GM21528 (cell line): ENCODE data around the gene TAOK2.

ENCODE experiments used
- ATAC-seq: cut with Tn5 transposase; IDR thresholded peaks from one replicate; pipeline ENCODE4 v1.9.1; 2021; ENCODE audit warnings: mild to moderate bottlenecking, moderate library complexity; ENCODE audit not compliant: unreplicated experiment, low FRiP score

Gene TAOK2

GRCh38 chr16:29962344-29962994 is 11.2 kb upstream of the TAOK2 start:
- ATAC-seq: no peak

GRCh38 chr16:29963021-29963743 is 10.5 kb upstream of the TAOK2 start:
- no peak for ATAC-seq

DNA sequence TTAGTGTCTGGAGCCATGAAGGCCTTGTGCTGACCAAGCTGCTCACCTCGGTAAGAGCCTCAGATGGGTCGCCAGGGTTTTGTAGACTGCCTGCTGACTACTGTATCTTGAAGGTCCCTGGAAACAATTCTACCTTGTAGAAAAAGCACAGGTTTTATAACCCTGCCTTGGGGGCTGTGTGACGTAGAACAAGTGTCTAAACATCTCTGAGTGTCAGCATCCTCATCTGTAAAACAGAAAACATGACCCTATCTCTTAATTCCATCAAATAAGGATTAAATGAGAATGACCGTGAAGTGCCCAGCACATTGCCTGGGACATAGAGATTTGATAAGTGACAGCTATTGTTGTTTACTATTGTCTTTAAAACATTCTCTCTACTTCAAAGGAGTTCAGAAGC is 5.5 kb upstream of the TAOK2 start:
- ATAC-seq: no peak

DNA sequence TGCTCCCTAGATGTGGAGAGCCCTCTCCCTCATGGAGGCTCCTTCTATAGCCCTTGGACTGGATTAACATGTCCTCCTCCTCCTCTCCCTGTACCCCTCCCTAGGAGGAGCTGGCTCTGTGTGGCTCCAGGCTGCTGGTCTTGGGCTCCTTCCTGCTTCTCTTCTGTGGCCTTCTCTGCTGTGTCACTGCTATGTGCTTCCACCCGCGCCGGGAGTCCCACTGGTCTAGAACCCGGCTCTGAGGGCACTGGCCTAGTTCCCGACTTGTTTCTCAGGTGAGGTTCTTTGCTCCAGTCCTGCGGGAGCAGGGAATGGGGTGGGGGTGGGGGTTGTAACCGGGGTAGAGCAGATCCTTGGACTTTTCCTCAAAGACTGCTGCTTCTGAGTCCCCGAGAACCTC is 2.4 kb upstream of the TAOK2 start:
- ATAC-seq: no peak

DNA sequence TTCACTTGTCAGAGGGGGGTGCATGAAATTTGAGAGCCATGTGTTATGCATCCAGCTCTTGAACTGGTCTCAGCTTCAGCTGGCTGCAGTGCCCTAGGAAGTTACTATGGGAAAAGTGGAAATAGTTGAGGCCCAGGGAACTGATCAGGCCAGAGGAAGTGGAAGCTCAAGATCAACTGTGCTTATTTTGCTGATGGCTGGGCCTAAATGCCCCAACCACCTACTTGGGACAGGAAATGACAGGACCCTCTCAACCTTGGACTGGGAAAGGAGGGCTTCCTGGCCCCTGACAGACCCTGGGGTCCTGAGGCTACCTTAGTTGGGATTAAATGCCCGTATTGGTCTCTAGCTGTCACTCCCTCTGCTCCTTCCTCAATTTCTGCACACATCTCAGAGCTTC is 1.2 kb upstream of the TAOK2 start:
- no peak for ATAC-seq

DNA sequence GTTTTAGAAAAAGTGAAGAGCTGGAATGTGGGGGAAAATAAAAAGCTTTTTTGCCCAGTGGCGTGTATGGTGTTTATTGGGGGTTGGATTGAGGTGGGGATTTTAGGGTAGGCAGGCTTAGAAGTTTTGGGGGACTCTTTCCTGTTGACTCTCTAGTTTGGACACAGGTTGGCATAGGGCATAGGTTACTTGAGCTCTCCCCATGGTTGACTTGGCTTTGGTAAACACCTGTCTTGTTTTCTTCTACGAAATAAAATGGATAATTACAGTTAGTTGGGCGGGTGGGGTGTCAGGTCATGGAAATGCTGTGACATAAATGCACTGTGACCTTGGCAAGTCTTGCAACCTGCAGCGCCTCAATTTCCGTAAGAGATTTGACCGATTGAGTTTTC is 680 bp upstream of the TAOK2 start:
- ATAC-seq: no peak

- peak; percentile 10 for ATAC-seq
Measured at GRCh38 chr16:29974291-29975133, 844 bp downstream of the TAOK2 start.

- no peak for ATAC-seq
Measured at GRCh38 chr16:29975134-29975538, 1.5 kb downstream of the TAOK2 start.

GRCh38 chr16:29975811-29976511 is 2.3 kb downstream of the TAOK2 start:
- ATAC-seq: no peak

DNA sequence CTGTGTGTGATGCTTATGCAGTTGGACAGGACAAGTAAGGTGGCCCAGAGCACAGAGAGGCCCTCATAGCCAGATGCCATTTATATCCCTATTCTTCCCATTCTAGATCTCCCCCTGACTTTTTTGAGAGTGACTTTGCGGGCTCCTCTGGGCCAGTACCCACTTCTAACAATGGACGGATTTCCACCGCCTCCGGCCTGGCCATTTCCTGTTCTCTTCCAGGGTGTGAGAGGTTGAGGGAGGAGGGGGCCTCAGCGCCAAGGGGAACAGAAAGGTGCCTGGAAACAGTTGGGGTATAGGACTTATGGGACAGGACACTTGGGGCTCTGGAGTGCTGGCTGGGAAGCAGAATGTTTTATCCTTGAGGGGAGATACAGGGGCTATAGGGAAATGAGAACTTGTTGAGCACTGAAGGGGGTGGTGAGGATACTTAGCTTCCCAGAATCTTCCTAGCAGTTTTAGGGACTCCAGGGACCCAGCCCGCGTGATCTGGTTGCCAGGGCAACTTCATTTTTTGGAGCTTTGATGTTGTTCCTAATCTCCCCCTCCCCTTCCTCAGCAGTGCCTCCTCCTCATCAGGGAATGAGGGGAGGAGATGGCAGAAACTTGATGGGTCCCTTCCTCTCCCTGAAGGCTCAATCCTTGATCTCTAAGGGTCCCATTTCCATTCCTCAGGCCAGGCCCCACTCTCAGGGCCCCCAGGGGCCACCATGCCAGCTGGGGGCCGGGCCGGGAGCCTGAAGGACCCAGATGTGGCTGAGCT is 3.6 kb downstream of the TAOK2 start:
- ATAC-seq: no peak

GRCh38 chr16:29978081-29978480 is 4.4 kb downstream of the TAOK2 start:
- no peak for ATAC-seq

DNA sequence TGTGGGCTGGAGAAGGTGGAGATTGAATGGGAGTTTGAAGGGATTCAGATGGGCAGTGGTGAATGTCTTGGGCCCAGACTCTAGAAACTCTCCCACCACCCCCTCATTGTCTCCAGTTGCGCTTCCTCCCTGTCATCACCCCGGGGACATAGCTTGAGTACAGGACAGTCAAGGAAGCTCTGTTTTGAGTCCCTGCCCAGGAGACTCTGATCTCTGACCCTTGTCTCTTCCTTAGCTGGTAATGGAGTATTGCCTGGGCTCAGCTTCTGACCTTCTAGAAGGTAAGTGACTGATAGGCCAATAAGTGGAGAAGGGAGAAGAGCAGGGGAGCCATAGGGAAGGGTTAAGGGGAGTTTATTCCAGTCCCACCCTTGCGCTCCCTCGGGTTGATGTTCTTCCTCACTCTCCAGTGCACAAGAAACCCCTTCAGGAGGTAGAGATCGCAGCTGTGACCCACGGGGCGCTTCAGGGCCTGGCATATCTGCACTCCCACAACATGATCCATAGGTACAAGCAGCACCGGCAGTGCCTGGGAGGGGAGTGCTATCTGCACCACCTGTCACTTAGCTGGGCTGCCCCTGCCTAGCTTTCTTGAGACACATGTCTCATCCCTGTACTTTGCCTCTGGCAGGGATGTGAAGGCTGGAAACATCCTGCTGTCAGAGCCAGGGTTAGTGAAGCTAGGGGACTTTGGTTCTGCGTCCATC is 5.0 kb downstream of the TAOK2 start:
- ATAC-seq: no peak

GRCh38 chr16:29982560-29983419 is 9.1 kb downstream of the TAOK2 start:
- no peak for ATAC-seq

GRCh38 chr16:29983420-29984136 is 9.9 kb downstream of the TAOK2 start:
- ATAC-seq: no peak

- no peak for ATAC-seq
Measured at GRCh38 chr16:29984137-29984763, 10.6 kb downstream of the TAOK2 start.

- no peak for ATAC-seq
Measured at GRCh38 chr16:29984764-29985147, 11.1 kb downstream of the TAOK2 start.

GRCh38 chr16:29985271-29985811 is 11.7 kb downstream of the TAOK2 start:
- no peak for ATAC-seq
